GM21619 (cell line): Measurements from ENCODE around the gene NAPEPLD.
"Not testable (repeated sequence)": the region's sequence is repeated elsewhere in the genome, so short reads cannot be mapped to it uniquely, and the experiment has no call there.

Experiments
- ATAC-seq: cut with Tn5 transposase; IDR thresholded peaks from one replicate; pipeline ENCODE4 v1.9.1; 2021; ENCODE audit not compliant: unreplicated experiment

The NAPEPLD gene

GRCh38 chr7:103068414-103069403 lies 80.2 kb downstream of the NAPEPLD start:
- ATAC-seq = no peak

GRCh38 chr7:103065667-103066066 lies 83.2 kb downstream of the NAPEPLD start:
- ATAC-seq = peak; percentile 57

GRCh38 chr7:103063895-103064294 lies 85.0 kb downstream of the NAPEPLD start:
- ATAC-seq = no peak

GRCh38 chr7:103059471-103059870 lies 89.4 kb downstream of the NAPEPLD start:
- no peak for ATAC-seq

- no peak for ATAC-seq
Observed at GRCh38 chr7:103058122-103058521, 90.8 kb downstream of the NAPEPLD start.

GRCh38 chr7:103056006-103056405 lies 92.9 kb downstream of the NAPEPLD start:
- not testable (repeated sequence) for ATAC-seq

- ATAC-seq = no peak
Observed at GRCh38 chr7:103051519-103051918, 97.4 kb downstream of the NAPEPLD start.
